BLaER1 treated with 17β-estradiol and CSF1 and Interleukin-3, amounts not matched to agents 10 nM and 100 nM (cell line): Measurements from ENCODE around the gene CTNS.

Experiments used
- H3K27ac ChIP-seq, 11 experiments: shearing (Covaris generic); formaldehyde crosslinking; 2 replicates each; pipeline ENCODE4 v1.8.1; 2022
- H3K27me3 ChIP-seq, 11 experiments: shearing (Covaris generic); formaldehyde crosslinking; 2 replicates each; pipeline ENCODE4 v1.8.1; 2022
- H3K36me3 ChIP-seq, 11 experiments: shearing (Covaris generic); formaldehyde crosslinking; 2 replicates each; pipeline ENCODE4 v1.8.1; 2022
- H3K4me1 ChIP-seq, 10 experiments: shearing (Covaris generic); formaldehyde crosslinking; 2 replicates each; pipeline ENCODE4 v1.8.1; 2022
- H3K4me2 ChIP-seq, 11 experiments: shearing (Covaris generic); formaldehyde crosslinking; 2 replicates each; pipeline ENCODE4 v1.8.1; 2022
- H3K4me3 ChIP-seq, 10 experiments: shearing (Covaris generic); formaldehyde crosslinking; 2 replicates each; pipeline ENCODE4 v1.8.1; 2022
- H3K9ac ChIP-seq, 11 experiments: shearing (Covaris generic); formaldehyde crosslinking; 2 replicates each; pipeline ENCODE4 v1.8.1; 2022
- H3K9me3 ChIP-seq, 11 experiments: shearing (Covaris generic); formaldehyde crosslinking; replicated peaks in 1 of 11; 2 replicates each; pipeline ENCODE4 v1.8.1; 2022
- H4K20me1 ChIP-seq, 11 experiments: shearing (Covaris generic); formaldehyde crosslinking; 2 replicates each; pipeline ENCODE4 v1.8.1; 2022
- Cebpa-rat ChIP-seq, 11 experiments: shearing (Covaris generic); IDR thresholded peaks; 2 replicates each; pipeline ENCODE4 v1.8.1; 2022

Gene CTNS

DNA sequence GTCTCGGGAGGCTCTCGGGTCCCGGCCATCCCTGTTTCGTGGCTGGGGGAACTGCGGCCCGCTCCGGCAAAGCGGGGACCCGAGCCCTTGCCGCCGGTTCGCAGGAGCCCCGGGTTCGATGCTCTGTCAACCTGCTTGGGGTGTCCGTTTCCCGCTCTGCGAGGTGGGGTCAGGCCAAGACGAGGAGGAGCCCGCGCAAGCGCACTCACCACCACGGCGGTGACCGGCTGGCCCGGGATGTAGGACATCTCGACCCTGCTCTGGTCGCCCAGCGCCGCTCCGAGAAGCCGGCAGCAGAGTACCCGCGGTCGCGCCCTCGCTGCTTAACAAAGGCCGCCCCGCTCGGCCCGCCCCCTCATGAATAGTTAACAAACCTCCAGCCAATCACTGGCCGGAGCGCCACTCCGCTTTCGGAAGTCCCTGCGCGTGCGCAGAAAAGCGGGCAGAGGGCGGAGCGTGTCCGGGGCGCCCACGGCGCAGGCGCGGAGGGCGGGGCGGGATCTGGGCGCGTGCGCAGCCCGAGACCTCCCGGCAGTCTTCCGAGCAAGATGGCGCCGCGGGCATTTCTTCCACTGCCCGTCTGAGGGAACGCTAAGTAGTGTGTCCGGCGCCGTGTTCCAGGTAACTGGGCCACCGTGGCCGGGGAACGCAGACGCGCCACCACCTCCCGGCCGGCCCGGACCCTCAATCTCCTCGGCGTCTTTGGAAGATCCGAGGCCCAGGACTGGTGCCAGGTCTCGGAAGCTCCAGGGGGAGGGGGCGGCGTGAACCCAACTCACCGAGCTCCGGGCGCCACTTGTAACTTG, 31.9 kb downstream of the CTNS start, which contains the start of the genes EMC6 and TAX1BP3:
EMC6 (plus strand) TSS at position 534 of the 806 bp plus-strand sequence. CDS start 335 bp downstream, outside the sequence.
TAX1BP3 (minus strand) TSS at position 300 of the 806 bp plus-strand sequence; CDS start at position 248, 52 bp downstream.
- Histone ChIP-seq H3K9ac (peak within 1 kb of the TSS; percentile 85 to 97 (median 94)), H3K27ac (peak within 1 kb of the TSS; percentile 78 to 94 (median 90))

DNA sequence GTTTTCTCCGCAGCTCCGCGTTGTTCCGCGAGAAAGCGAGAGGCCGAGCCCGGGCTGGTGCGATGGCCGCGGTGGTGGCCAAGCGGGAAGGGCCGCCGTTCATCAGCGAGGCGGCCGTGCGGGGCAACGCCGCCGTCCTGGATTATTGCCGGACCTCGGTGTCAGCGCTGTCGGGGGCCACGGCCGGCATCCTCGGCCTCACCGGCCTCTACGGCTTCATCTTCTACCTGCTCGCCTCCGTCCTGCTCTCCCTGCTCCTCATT, 32.5 kb downstream of the CTNS start:
- peaks cover 15 to 48% (median 34%) of the 10 kb centered on the region in 11 experiments for H3K36me3 ChIP-seq
- H3K9me3 ChIP-seq, result no peaks in the 10 kb centered on the region
- H3K4me1 ChIP-seq, result peaks cover 31 to 46% (median 38%) of the 10 kb centered on the region in 10 experiments
- peak overlapping the region; percentile 88 to 98 (median 94) for H3K4me3 ChIP-seq
- no peaks in the 10 kb centered on the region for H3K27me3 ChIP-seq
- peaks cover 3 to 78% (median 64%) of the 10 kb centered on the region in 11 experiments; a peak in 19 of 22 replicates for H4K20me1 ChIP-seq
- peak overlapping the region; percentile 85 to 97 (median 94) for H3K9ac ChIP-seq
- peak overlapping the region; percentile 84 to 99 (median 94) for H3K4me2 ChIP-seq
- peak overlapping the region; percentile 78 to 94 (median 90) for H3K27ac ChIP-seq
- TF ChIP-seq Cebpa-rat (IDR thresholded peaks at IDR 0.05), result no peak

More for the DNA sequence above, 31.9 kb downstream of the CTNS start, which contains the start of the genes EMC6 and TAX1BP3:
- Histone ChIP-seq H3K4me1 (peaks cover 31 to 48% (median 38%) of the 10 kb centered on the region in 10 experiments), H3K4me2 (peak within 1 kb of the TSS; percentile 95 to 99 (median 96)), H3K4me3 (peak within 1 kb of the TSS; percentile 88 to 98 (median 94)), H3K27me3 (no peaks in the 10 kb centered on the region), H3K36me3 (peaks cover 20 to 53% (median 40%) of the 10 kb centered on the region in 11 experiments), H3K9me3 (no peaks in the 10 kb centered on the region), H4K20me1 (peaks cover 3 to 84% (median 69%) of the 10 kb centered on the region in 11 experiments; a peak in 19 of 22 replicates)
- no peak for TF ChIP-seq Cebpa-rat (IDR thresholded peaks at IDR 0.05)

DNA sequence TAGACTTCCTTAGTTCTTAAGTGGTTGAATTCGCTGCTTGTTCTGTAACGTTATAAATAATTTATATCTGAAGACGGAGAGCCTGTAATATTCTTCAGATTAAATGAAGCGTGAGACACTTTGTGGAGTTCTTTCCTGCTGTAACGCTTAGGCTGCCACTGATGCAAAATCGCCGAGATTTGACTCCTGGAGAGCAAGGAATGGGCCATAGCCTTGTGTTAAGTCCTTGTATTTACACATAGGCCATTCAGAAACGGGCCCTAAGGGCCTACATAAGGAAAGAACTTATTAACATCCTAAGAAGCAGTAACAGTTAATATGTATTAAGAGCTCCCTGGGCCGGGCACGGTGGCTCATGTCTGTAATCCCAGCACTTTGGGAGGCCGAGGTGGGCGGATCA, 33.0 kb downstream of the CTNS start:
- H3K4me3 ChIP-seq, result peak overlapping the region; percentile 88 to 98 (median 94)
- peak overlapping the region; percentile 84 to 99 (median 94) for H3K4me2 ChIP-seq
- no peaks in the 10 kb centered on the region for H3K9me3 ChIP-seq
- H3K36me3 ChIP-seq, result peaks cover 9 to 43% (median 29%) of the 10 kb centered on the region in 11 experiments
- no peaks in the 10 kb centered on the region for H3K27me3 ChIP-seq
- peak overlapping the region; percentile 78 to 94 (median 90); a peak in 21 of 22 replicates for H3K27ac ChIP-seq
- TF ChIP-seq Cebpa-rat (IDR thresholded peaks at IDR 0.05), result no peak
- H4K20me1 ChIP-seq, result peaks cover 3 to 73% (median 60%) of the 10 kb centered on the region in 11 experiments; a peak in 18 of 22 replicates
- H3K9ac ChIP-seq, result peak overlapping the region; percentile 85 to 97 (median 94)
- H3K4me1 ChIP-seq, result peaks cover 31 to 42% (median 38%) of the 10 kb centered on the region in 10 experiments

DNA sequence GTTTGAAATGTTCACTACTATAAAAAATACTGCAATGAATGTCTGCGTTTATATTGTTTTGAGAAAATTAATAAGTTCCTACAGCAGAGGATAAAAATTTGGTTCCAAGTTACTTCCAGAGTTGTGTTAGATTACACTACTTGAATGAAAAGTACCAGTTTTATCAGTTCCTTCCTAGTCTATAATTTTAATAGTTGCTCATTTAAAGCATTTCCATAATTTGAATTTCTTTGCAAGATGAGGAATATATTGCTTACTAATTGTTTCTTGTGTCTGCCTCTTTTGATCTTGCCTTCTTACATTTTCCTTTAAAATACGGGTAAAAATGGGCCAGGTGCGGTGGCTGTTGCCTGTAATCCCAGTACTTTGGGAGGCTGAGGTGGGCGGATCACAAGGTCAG, 36.0 kb downstream of the CTNS start:
- H3K27ac ChIP-seq, result no peak overlapping the region
- no peak overlapping the region for H3K9ac ChIP-seq
- no peak overlapping the region for H3K4me3 ChIP-seq
- H3K4me2 ChIP-seq, result no peak overlapping the region
- peaks cover 14 to 18% (median 16%) of the 10 kb centered on the region in 10 experiments for H3K4me1 ChIP-seq
- no peaks in the 10 kb centered on the region for H3K27me3 ChIP-seq
- no peak for TF ChIP-seq Cebpa-rat (IDR thresholded peaks at IDR 0.05)
- H3K36me3 ChIP-seq, result peaks cover 5 to 47% (median 25%) of the 10 kb centered on the region in 11 experiments; a peak in 19 of 22 replicates
- no peaks in the 10 kb centered on the region for H3K9me3 ChIP-seq
- H4K20me1 ChIP-seq, result peaks cover 3 to 53% (median 30%) of the 10 kb centered on the region in 11 experiments; a peak in 18 of 22 replicates

DNA sequence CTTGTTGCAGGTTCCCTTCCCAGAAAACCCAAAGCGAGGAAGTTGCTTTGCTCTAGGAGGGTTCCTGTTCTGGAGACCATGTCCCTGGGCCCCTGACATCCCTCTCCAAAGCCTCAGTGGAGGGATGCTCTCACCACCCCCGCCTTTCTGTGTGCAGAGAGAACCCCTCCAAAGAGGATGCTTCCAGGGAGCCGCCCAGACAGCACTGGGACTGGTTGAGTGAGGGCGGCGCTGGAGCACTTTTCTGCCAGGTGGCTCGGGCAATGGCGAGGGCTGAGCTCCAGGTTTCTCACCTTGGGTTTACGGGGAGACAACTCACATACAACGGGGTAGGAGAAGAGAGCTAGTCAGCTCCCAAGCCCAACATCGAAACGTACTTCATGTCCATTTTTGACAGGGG, 39.3 kb downstream of the CTNS start:
- no peaks in the 10 kb centered on the region for H3K27me3 ChIP-seq
- H3K4me2 ChIP-seq, result no peak overlapping the region
- TF ChIP-seq Cebpa-rat (IDR thresholded peaks at IDR 0.05), result no peak
- H3K4me3 ChIP-seq, result no peak overlapping the region
- no peak overlapping the region for H3K9ac ChIP-seq
- H3K9me3 ChIP-seq, result no peaks in the 10 kb centered on the region
- H3K36me3 ChIP-seq, result peaks cover 5 to 57% (median 16%) of the 10 kb centered on the region in 11 experiments; a peak in 19 of 22 replicates
- H3K27ac ChIP-seq, result no peak overlapping the region
- H4K20me1 ChIP-seq, result peaks cover 0 to 55% (median 10%) of the 10 kb centered on the region in 11 experiments; a peak in 12 of 22 replicates
- peaks cover 0 to 16% (median under 1%) of the 10 kb centered on the region in 10 experiments; a peak in 6 of 20 replicates for H3K4me1 ChIP-seq

DNA sequence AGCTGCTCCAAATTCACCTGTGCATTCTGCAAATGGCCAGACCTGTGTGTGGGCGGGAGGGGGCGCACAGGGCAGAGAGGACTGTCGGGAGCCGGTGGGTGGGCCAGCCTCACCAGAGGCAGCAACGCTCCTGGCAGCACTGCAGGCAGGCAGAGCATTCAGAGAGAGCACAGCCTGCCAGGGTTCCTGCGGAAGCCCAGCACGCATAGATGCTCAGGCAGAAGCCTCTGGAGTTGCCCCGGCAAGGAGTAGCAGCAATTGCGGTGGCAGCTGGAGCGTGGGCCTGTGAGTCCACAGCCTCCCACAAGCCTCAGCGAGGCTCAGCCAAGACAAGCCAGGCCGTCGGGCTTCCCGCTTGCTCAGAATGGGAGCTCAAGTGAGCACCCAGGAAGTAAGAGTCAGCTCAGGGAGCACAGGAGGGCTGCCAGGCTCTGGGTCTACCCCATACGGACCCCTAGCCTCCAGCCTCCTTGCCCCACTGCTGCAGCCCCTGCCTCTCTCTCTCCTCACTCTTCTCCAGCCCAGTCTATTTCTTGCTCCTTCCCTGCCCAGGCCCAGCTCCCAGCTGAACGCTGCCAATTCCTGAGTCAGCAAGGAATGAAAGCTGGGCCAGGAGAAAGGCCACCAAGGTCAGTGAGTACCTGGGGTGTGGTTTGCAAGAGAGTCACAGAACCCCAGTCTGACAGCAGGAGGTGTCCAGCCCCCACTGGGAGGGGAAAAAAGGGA, 41.7 kb downstream of the CTNS start:
- Histone ChIP-seq H3K27me3 (no peaks in the 10 kb centered on the region), H3K4me3 (no peak overlapping the region), H3K9ac (no peak overlapping the region), H3K4me1 (peaks cover 0 to 14% (median 3%) of the 10 kb centered on the region in 10 experiments; a peak in 11 of 20 replicates), H3K9me3 (no peaks in the 10 kb centered on the region), H4K20me1 (peaks cover 0 to 39% (median 0%) of the 10 kb centered on the region in 11 experiments; a peak in 3 of 22 replicates), H3K4me2 (no peak overlapping the region; a peak in 1 of 22 replicates), H3K36me3 (peaks cover 0 to 35% (median 0%) of the 10 kb centered on the region in 11 experiments; a peak in 6 of 22 replicates), H3K27ac (no peak overlapping the region)
- TF ChIP-seq Cebpa-rat (IDR thresholded peaks at IDR 0.05), result no peak

DNA sequence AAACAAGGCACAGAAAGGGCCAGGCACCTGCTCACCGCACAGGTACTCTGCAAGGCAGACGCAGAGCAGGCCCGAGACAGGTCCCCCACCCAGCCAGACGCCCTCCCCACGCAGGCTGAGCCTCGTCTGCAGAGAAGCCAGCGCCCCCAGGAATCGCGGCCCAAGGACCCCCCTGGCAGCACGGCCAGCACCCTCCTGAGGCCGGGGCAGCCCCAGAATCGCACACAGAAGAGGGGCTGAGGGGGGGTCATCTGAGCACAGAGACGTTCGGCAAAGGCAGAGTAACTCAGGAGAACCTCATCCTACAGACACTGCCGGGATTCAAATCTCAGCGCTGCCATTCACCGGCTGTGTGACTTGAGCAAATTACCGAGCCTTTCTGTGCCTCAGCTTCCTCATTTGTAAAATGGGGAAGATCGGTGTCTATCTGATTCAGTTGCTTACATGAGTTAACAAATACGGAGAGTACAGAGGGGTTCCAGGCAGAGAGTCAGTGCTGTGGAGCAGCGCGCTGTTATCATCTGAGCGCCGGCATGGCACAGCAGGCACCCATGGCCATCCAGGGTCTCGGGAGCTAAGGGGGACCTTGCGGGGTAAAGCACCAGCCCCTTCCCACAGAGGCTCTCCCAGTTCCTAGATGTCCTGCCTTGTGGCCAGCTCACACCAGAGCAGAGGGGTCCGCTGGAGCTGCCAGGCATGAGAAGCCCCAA, 42.4 kb downstream of the CTNS start:
- Histone ChIP-seq H3K27me3 (no peaks in the 10 kb centered on the region), H3K36me3 (peaks cover 0 to 34% (median 0%) of the 10 kb centered on the region in 11 experiments; a peak in 4 of 22 replicates), H4K20me1 (peaks cover 0 to 39% (median 0%) of the 10 kb centered on the region in 11 experiments; a peak in 3 of 22 replicates), H3K4me2 (peak overlapping the region in 4 of 11 experiments; percentile 7 to 37 (median 26); a peak in 4 of 22 replicates), H3K9ac (peak overlapping the region in 1 of 11 experiments; percentile 21; a peak in 1 of 22 replicates), H3K9me3 (no peaks in the 10 kb centered on the region), H3K4me3 (no peak overlapping the region), H3K27ac (no peak overlapping the region), H3K4me1 (peaks cover 0 to 14% (median 8%) of the 10 kb centered on the region in 10 experiments; a peak in 12 of 20 replicates)
- TF ChIP-seq Cebpa-rat (IDR thresholded peaks at IDR 0.05), result no peak
